Measurements from ENCODE around the gene GREB1. TPM values are rescaled to one million over a fixed set of nuclear protein-coding genes. Genes with fewer than 3 reads are reported as not detected.

The GREB1 gene
- total and polyA plus RNA-seq, 2 of the 13 experiments (the other 11 are each of a cell fraction or from before 2014, with no cell fraction given): 31.3 to 61.2 TPM

DNA sequence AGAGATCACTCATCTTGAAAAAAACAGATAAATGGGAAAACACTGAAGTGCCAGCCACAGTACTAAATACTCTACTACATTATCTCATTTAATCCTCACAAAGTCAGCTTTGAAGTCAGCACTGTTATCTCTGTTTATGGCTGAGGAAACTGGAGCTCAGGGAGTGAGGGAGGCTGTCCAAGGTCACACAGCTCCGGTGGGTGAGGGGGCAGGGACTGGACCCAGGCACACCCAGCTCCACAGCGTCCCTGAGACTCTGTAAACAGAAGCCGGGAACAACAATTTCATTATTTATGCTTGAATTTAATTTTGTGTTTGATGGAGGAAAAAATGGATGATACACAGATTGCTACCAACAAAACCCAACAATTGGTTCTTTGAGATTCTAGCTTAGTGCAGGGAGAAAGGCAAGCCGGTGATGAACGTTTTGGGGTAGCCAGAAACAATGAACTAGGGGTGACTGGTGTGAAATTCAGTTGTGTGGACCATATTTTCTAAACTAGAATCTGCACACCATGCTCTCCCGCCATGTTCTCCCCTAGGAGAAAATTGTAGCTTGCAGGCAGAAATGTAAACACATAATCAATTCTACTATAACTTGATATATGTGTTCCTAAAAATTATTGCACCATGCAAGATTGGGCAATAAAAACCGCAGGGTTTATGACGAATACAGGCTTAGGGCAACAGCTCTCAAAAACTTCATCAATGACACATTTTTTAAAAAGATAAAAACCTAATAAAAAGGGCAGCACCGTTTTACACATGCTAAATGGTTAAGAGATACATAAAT, at the start of gene GREB1 (continued):
- TF ChIP-seq, protein P1, sequence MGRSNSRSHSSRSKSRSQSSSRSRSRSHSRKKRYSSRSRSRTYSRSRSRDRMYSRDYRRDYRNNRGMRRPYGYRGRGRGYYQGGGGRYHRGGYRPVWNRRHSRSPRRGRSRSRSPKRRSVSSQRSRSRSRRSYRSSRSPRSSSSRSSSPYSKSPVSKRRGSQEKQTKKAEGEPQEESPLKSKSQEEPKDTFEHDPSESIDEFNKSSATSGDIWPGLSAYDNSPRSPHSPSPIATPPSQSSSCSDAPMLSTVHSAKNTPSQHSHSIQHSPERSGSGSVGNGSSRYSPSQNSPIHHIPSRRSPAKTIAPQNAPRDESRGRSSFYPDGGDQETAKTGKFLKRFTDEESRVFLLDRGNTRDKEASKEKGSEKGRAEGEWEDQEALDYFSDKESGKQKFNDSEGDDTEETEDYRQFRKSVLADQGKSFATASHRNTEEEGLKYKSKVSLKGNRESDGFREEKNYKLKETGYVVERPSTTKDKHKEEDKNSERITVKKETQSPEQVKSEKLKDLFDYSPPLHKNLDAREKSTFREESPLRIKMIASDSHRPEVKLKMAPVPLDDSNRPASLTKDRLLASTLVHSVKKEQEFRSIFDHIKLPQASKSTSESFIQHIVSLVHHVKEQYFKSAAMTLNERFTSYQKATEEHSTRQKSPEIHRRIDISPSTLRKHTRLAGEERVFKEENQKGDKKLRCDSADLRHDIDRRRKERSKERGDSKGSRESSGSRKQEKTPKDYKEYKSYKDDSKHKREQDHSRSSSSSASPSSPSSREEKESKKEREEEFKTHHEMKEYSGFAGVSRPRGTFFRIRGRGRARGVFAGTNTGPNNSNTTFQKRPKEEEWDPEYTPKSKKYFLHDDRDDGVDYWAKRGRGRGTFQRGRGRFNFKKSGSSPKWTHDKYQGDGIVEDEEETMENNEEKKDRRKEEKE (IDR thresholded peaks at IDR 0.05): no peak
- TF ChIP-seq RFX1 (IDR thresholded peaks at IDR 0.05) (no peak), MAZ (IDR thresholded peaks at IDR 0.05; ENCODE audit: borderline replicate concordance, low read depth, low read length) (no peak), MAZ (CRISPR knock-in tag; IDR thresholded peaks at IDR 0.05; ENCODE audit: low read depth) (no peak), ZNF205 (CRISPR knock-in tag; IDR thresholded peaks at IDR 0.05) (no peak), HDAC2 (CRISPR knock-in tag; IDR thresholded peaks at IDR 0.05) (peak; percentile 96), PAX8 (CRISPR knock-in tag; IDR thresholded peaks at IDR 0.05; ENCODE audit: borderline replicate concordance) (no peak), TOPORS (CRISPR knock-in tag; IDR thresholded peaks at IDR 0.05) (no peak), MAFK (conservative IDR thresholded peaks at IDR 0.05 in 1 of 2, IDR thresholded peaks at IDR 0.05 in 1 of 2; ENCODE audit: low read length in 2 of 2) (no peak), ERF (CRISPR knock-in tag; IDR thresholded peaks at IDR 0.05) (peak; percentile 79; the same call in 1 of the 2 replicates), HMG20B (CRISPR knock-in tag; conservative IDR thresholded peaks at IDR 0.05) (0 out of 2 replicates have a peak, but pooled peaks have one; percentile 35), ISX (CRISPR knock-in tag; conservative IDR thresholded peaks at IDR 0.05) (no peak), ZFY (CRISPR knock-in tag; IDR thresholded peaks at IDR 0.05) (no peak), HMGA1 (CRISPR knock-in tag; conservative IDR thresholded peaks at IDR 0.05) (no peak), ZNF441 (CRISPR knock-in tag; IDR thresholded peaks at IDR 0.05; ENCODE audit: borderline replicate concordance) (no peak), ATAD3A (CRISPR knock-in tag; IDR thresholded peaks at IDR 0.05) (no peak), GLI4 (CRISPR knock-in tag; IDR thresholded peaks at IDR 0.05; ENCODE audit: borderline replicate concordance) (no peak), CREB1 (IDR thresholded peaks at IDR 0.05) (no peak), CREB1 (CRISPR knock-in tag; IDR thresholded peaks at IDR 0.05) (no peak), ZNF546 (CRISPR knock-in tag; conservative IDR thresholded peaks at IDR 0.05) (no peak), ESRRA (CRISPR knock-in tag; IDR thresholded peaks at IDR 0.05; ENCODE audit: low read depth) (peak; percentile 83)
- TF ChIP-seq, protein P2, sequence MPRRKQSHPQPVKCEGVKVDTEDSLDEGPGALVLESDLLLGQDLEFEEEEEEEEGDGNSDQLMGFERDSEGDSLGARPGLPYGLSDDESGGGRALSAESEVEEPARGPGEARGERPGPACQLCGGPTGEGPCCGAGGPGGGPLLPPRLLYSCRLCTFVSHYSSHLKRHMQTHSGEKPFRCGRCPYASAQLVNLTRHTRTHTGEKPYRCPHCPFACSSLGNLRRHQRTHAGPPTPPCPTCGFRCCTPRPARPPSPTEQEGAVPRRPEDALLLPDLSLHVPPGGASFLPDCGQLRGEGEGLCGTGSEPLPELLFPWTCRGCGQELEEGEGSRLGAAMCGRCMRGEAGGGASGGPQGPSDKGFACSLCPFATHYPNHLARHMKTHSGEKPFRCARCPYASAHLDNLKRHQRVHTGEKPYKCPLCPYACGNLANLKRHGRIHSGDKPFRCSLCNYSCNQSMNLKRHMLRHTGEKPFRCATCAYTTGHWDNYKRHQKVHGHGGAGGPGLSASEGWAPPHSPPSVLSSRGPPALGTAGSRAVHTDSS (CRISPR knock-in tag; conservative IDR thresholded peaks at IDR 0.05): no peak
- TF ChIP-seq, protein P3, sequence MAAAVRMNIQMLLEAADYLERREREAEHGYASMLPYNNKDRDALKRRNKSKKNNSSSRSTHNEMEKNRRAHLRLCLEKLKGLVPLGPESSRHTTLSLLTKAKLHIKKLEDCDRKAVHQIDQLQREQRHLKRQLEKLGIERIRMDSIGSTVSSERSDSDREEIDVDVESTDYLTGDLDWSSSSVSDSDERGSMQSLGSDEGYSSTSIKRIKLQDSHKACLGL (CRISPR knock-in tag; IDR thresholded peaks at IDR 0.05): no peak
- TF ChIP-seq, protein P4, sequence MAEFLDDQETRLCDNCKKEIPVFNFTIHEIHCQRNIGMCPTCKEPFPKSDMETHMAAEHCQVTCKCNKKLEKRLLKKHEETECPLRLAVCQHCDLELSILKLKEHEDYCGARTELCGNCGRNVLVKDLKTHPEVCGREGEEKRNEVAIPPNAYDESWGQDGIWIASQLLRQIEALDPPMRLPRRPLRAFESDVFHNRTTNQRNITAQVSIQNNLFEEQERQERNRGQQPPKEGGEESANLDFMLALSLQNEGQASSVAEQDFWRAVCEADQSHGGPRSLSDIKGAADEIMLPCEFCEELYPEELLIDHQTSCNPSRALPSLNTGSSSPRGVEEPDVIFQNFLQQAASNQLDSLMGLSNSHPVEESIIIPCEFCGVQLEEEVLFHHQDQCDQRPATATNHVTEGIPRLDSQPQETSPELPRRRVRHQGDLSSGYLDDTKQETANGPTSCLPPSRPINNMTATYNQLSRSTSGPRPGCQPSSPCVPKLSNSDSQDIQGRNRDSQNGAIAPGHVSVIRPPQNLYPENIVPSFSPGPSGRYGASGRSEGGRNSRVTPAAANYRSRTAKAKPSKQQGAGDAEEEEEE (CRISPR knock-in tag; IDR thresholded peaks at IDR 0.05; ENCODE audit: borderline replicate concordance): no peak
- TF ChIP-seq, protein P5, sequence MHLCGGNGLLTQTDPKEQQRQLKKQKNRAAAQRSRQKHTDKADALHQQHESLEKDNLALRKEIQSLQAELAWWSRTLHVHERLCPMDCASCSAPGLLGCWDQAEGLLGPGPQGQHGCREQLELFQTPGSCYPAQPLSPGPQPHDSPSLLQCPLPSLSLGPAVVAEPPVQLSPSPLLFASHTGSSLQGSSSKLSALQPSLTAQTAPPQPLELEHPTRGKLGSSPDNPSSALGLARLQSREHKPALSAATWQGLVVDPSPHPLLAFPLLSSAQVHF (CRISPR knock-in tag; IDR thresholded peaks at IDR 0.05): no peak

Measured in HepG2 (cell line).